HG02885 (cell line): ENCODE data around the gene EFCAB6.

Experiments
- ATAC-seq: cut with Tn5 transposase; IDR thresholded peaks from one replicate; pipeline ENCODE4 v1.9.1; 2021; ENCODE audit warnings: mild to moderate bottlenecking; ENCODE audit not compliant: unreplicated experiment, poor library complexity

The EFCAB6 gene

DNA sequence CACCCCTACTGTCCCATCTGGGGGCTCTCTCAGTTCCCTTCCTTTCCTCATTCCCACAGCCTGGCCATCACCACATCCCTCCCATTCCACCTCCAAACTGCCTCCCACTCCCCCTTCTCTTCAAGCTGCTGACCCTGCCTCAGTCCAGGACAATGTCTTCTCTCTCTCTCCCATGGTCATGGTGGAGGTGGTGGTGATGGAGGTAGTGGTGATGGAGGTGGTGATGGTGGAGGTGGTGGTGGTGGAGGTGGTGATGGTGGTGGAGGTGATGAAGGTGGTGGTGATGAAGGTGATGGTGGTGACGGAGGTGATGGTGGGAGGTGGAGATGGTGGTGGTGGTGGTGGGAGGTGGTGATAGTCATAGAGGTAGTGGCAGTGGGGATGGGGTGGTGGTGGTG, 313.2 kb downstream of the EFCAB6 start:
- no peak for ATAC-seq

DNA sequence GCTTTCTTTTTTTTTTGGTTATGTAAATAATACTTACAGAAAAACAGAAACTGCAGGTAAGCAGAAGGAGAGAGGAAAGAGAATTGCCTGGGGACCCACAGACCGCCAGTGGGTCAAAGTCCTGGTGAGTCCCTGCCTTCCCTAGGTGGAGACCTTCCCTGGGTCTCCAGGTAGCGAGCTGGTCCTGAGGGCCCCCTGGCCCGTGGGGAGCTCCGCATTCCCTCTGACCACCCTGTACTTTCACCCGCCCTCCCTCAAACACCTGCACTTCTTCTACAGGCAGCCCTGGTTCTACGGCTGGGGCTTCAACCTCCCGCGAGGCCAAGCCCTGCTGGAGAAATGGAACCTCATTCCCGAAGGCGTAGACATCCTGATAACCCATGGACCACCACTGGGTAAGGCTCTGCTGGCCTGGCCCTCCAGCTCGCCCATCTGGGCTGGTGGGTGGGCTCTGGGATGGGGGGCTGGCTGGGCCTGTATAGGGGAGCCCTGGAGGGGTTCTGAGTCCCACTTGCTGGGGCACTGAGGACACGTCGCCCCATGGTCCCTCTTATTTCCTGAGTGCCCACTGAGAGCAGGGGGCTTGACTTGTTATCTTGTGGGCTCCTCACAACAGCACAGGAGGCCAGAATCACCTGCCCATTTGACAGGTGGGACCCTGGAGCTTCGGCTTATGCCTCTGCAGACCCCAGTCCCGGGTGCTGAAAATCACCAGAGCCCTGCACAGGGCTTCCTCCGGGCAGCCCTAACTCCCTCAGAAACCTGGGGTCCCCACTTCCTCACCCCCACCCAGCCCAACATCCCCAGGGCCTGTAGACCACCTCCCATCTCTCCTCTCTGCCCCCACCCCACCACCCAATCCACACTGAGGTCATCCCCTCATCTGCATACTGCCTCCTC, 313.9 kb downstream of the EFCAB6 start:
- ATAC-seq: no peak

DNA sequence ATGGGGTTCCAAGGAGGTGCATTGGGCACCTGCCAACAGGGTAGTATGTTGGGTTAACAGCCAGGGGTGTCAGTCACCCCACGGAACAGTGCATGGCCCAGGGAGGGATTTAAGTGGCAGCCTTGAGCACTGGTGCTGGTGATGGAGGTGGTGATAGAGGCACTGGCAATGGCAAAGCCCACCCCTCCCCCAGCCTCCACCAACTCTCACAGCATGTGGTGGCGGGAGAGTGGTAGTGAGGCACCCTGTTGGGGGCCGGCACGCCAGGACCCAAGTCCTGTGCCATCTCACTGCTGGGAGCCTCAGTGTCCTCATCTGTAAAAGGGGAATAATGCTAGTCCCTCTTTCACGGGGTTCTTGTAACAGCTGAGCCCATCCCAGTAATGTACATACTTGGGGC, 318.8 kb downstream of the EFCAB6 start:
- ATAC-seq: no peak

DNA sequence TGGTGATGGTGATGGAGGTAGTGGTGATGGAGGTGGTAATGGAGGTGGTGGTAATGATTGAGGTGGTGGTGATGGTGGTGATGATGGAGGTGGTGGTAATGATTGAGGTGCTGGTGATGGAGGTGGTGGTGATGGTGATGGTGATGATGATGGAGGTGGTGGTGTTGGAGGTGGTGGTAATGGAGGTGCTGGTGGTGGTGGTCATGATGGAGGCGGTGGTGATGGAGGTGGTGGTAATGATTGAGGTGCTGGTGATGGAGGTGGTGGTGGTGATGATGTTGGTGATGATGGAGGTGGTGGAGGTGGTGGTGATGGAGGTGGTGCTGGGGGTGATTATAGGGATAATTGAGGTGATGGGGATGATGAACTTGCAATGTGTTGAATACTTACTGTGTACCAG, 320.4 kb downstream of the EFCAB6 start:
- ATAC-seq: no peak

DNA sequence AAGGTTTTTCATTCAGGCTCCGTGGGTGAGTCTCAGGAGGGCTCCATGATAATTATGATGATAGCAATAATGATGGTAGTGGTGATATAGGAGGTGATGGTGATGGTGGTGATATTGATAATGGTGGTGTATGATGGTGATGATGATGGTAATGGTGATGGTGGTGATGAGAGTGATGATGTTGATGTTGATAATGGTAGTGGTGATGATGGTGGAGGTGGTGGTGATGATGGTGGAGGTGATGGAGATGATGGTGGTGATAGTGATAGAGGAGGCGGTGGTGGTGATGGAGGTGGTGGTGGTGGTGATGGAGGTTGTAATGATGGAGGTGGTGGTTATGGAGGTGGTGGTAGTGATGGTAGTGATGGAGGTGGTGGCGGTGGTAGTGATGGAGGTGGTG, 320.9 kb downstream of the EFCAB6 start:
- ATAC-seq: no peak

DNA sequence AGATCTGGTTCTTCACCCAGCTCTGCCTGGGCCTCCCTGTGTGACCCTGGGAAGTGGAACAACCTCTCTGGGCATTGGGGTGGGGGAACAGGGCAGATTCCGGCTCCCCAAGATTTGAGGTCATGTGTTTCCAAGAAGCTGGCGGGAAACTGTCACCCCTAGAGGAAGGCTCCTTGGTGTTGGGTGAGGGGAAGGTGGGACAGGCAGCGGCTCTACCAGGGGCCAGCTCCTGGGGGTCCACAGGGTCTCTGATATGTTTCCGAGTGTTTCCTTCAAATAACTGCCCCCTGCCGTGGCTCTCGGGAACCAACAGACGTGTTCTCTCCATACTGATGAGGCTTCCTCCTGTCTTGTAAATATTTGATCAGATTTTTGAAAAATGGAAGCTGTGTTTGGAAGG, 321.8 kb downstream of the EFCAB6 start:
- no peak for ATAC-seq

DNA sequence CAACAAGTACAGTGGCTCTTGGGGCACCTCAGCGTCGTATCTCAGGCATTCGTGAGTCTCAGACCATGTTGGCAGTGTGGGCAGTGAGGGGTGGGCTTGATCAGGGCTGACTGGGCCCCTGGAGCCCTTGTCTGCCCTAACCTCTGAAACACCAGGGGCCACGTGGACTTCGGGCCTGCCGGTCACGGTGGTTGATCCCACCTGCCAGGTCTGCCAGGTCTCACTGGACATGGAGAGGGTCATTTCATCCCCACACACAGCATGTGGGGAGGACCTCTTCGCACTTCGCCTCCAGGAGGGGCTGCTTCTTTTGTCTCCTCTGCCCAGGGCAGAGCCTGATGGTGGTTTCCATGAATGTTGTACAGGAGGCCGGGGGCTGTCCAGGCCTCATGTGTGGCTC, 323.2 kb downstream of the EFCAB6 start:
- no peak for ATAC-seq

DNA sequence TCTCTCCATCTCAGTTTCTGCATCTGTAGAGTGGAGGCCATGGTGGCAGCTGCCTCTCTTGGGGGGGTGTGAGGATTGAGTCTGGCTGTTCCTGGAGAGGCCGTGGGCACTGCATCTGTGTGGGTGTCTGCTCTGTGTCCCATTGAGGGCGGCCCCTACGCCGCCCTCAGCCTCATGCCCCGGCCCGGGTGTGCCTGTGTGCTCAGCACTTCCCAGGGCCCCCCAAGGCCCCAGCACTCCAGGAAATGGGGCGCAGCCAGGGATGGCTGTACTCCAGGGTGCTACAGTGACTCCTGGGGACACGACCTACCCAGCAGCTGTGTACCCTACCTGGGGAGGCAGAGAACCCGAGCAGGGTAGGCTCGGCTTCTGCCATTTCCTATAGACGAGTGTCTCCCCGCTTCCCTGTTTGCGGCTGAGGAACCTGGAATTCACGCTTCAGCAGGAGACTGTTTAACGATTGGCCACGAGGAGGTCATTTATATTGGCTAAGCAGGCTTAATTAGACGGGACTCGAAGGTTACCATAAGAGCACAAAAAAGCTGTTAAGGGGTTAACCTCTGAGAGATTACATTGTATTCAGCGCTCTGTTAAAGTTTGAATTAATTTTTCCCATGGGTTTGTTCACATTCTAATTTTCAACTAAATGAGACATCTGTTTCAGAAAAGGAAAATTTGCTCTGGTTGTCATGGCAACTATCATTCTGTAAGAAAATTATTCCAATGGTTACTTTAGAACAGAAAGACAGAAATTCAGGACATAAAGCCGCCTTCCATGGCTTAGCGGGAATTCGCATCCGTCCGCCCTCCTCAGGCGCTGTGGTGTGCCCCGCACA, 323.9 kb downstream of the EFCAB6 start:
- no peak for ATAC-seq

DNA sequence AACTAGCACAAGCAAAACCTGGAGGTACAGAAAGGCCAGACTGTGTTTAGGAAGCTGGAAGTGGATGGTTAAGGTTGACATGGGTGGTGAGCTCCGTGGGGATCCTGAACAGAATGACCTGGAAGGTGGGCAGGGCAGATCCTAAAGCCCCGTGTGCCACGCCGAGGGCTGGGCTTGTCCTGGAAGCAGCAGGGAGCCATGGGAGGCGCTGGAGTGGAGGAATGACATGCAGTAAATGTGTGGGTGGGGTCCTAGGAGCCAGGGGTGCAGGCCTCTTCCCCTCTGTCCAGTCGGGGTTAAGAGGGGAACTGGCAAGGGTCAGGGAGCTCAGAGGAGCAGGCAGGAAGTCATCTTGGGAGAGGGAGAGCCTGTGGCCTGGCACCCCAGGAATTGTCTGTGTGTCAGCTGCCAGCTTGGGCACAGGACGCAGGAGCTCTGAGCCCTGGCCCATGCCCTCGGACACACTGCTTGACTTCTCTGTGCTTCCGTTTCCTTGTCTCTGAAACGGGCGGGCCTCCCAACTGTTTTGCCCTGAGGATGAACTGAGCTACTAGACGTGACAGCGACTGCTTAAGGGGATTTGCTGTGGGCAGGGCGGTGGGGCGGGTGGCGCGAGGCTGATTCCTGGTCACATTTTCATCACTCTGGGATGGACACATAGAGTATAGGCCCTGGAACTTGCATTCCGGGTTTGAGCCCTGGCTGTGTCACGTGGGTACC, 324.6 kb downstream of the EFCAB6 start:
- ATAC-seq: no peak

DNA sequence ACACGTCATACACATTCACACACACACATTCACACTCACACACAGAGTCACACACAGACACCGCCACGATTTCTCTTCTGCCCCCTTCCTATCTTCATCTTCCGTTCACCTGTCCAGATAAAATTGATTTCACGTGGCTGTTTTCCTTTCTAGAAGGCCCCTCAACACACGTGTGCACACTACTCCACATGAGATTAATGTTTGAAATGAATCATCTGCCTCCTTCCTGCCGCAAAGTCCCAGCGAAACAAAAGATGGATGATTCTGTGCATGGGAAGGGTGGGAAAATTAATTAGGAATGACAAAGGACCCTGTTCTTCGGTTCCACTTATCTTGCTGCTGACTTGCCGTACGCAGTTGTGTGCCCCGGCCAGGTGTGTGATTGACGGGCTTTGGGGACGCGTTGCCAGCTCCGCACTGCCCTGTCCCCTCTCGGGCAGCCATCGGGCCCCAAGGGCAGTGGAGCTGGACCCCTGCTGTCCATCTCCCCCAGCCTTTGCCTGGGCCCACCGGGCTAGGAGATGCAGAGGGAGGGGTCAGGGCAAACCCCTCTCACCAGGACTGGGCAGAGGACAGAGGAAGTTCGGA, 326.5 kb downstream of the EFCAB6 start:
- no peak for ATAC-seq

DNA sequence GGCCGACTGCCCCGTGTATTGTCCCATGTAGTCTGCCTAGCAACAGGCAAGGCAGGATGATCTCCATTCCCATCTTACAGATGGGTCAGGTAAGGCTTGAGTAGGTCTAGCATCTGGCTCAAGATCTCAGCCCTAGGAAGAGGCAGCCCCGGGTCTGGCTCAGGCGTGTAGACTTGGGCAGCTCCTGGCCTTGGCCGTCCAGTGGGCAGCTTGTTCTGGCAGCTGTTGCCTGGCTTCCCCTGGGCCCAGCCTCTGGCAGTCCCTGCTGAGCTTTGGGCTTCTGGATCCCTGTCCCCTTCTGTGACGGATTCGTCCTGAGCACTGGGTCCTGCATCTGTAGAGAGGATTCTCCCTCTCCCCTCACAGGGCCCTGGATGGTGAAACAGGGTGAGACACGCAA, 327.9 kb downstream of the EFCAB6 start:
- no peak for ATAC-seq

DNA sequence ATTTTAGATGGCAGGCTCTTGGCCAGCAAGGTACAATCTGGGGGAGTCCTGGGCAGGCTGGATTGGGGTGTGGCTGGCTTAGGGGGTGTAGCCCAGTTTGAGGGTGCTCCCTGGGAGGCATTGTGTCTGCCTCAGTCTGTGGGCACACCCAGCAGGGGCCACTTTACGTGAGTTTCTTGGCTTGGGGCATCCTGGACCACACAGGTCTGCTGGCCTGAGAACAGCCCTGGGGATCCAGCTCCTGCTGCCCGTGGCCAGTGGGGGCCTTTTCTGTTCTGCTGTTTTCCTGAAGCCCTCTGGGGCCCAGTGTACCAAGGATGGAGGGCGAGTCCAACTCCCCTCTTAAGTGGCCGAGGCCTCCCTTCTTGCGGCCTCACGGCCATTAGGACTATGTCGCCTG, 328.4 kb downstream of the EFCAB6 start:
- no peak for ATAC-seq

DNA sequence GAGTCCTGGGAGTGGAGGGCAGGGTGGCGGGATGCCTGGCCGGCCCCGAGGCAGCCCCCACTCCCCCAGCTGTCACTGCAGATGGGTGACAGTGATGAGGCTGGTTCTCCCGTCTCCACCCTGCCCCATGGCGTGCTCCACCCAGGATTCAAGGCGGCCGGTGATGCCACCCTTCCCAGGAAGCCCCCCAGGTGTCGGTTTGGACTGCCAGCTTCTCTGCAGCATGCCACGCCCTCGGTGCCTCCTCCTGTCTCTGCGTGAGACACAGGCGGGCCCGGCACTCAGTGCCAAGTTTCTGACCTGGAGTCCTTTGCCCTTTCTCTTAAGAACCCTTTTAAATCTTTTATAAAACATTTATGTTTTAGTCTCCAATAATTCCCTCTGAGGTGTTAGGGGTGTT, 328.8 kb downstream of the EFCAB6 start:
- no peak for ATAC-seq

DNA sequence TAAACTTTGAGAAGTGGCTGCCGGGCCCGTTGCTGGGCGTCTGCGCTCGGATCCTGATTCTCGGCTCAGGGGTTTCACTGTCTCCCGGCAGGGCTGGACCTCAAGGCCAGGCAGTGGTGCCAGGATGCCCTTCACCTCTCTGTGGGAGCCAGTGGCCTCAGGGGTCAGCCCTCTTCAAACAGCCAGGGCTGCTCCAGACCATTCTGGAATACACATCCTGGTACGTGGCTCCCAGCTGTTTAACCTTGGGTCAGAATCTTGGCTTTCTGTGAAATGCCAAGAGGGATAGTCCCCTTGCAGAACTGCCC, 329.8 kb downstream of the EFCAB6 start:
- no peak for ATAC-seq

DNA sequence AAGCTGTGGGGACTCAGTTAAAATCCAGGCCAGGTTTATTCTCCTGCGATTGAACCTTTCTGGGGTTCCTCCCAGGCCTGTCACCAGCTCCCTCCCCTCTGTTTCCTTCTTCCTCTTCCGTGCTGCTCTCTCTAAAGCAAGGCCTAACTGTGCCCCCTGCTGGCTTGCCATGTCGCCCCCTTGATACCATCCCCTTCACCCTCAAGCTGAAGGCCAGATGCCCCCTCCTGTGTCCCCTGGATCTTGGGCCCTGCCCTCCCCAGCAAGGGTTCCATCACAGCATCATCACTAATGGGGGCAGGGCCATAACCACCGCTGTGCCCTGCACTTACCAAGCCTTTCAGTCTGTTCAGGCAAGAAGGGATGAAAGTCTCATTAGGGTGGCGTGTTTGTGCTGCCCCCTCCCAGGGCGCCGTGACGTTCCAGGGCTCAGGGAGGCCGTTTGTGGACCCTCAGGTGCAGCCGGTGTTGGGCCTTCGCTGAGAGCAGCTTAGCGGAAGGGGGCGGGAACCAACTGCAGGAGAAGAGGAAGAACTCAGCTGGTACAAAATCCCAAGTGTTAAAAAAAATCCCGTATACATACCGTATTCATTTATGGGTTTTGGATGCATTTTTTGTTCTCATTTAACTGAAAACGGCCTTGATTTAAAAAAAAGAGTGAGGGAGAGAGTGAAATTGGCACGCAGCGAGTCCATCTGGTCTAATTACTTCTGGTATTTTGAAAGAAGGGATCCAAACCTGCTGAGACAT, 330.4 kb downstream of the EFCAB6 start:
- no peak for ATAC-seq

DNA sequence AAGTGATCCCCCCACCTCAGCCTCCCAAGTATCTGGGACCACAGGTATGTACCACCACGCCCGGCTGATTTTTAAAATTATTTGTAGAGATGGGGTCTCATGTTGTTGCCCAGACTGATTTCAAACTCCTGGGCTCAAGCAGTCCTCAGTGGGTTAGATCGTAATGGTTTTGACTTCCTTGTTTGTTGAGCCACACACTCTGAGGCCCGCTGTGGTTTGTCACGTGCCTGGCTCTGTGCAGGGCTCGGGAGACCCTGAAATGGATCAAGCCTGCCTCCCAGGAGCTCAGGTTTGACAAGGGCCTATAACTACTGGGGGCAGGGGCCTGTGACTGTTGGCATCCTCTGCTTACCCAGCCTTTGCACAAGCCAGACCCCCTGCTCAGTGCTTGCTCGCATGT, 332.1 kb downstream of the EFCAB6 start:
- no peak for ATAC-seq

DNA sequence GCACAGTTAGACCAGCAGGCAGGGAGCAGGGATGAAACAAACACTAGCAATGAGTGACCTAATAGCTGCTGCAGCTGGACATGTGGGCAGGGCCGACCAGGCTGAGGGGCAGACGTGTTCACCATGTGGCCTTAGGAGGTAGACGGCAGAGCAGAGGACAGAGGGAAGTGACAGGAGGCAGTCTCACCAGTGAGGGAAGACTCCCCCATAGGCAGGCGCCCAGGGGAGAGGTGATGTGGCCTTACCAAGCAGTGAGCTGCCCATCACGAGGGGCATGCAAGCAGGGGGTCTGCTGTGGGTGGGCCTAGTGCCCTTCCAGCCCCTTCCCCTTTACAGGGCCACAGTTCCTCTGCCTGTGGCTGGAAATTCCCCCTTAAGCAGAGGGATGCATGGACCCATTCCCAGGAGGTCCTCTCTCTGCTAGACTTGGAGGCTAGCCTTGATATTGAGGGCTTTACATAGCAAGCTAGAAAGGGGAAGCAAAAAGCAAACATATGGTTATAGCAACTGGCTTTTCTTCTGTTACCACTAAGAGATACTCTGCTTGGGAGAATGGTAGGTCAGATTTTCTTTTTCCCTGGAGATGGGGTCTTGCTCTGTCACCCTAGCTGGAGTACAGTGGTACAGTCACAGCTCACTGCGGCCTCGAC, 332.7 kb downstream of the EFCAB6 start:
- ATAC-seq: no peak
